Stomach (tissue), 9 donors: ENCODE measurements around the gene TBCD. TPM values are rescaled to one million over a fixed set of nuclear protein-coding genes. Genes with fewer than 3 reads are reported as not detected.

ENCODE experiments used
- DNase-seq, 2 donors: peaks; one replicate each; pipeline versions ENCODE4 v3.0.0 to v3.0.0-alpha.2; 2013 to 2019
- H3K27ac ChIP-seq, 5 donors: fragments of 200-600 bp in 4 of 5; sonication (generic) in 4 of 5; one replicate each; pipeline ENCODE4 v1.5.1; 2013 to 2019; ENCODE audit warnings: mild to moderate bottlenecking in 1 of 5, moderate library complexity in 1 of 5
- H3K27me3 ChIP-seq, 3 donors: fragments of 200-600 bp; sonication (generic); one replicate each; pipeline ENCODE4 v1.5.1; 2017 to 2019; ENCODE audit warnings: mixed run types in 1 of 3
- H3K36me3 ChIP-seq, 4 donors: fragments of 200-600 bp; sonication (generic); 1 replicate in 3 of 4; 2 replicates in 1 of 4; pipeline ENCODE4 v1.5.1; 2016 to 2019
- H3K4me1 ChIP-seq, 4 donors: fragments of 200-600 bp; sonication (generic); one replicate each; pipeline ENCODE4 v1.5.1; 2016 to 2019
- H3K4me3 ChIP-seq, 4 donors: fragments of 200-600 bp; sonication (generic) in 3 of 4; one replicate each; pipeline ENCODE4 v1.5.1; 2016 to 2019; ENCODE audit warnings: mild to moderate bottlenecking in 1 of 4
- H3K9me3 ChIP-seq, 4 donors: fragments of 200-600 bp; sonication (generic); one replicate each; pipeline ENCODE4 v1.5.1; 2016 to 2019
- EP300 ChIP-seq: sonication (generic); formaldehyde crosslinking; IDR thresholded peaks from one replicate; pipeline ENCODE4 v1.6.1; 2017; ENCODE audit warnings: antibody characterized with exemption
- POLR2A ChIP-seq, 4 donors: fragments of 450-650 bp; IDR thresholded peaks; one replicate each; pipeline ENCODE4 v1.6.1; 2016; ENCODE audit warnings: antibody characterized with exemption in 4 of 4, control low read depth in 2 of 4, mild to moderate bottlenecking in 1 of 4, moderate library complexity in 1 of 4
- POLR2AphosphoS5 ChIP-seq, 3 donors: sonication (generic); formaldehyde crosslinking; IDR thresholded peaks; one replicate each; pipeline ENCODE4 v1.6.1; 2016; ENCODE audit warnings: antibody characterized with exemption in 3 of 3
- WGBS, 5 donors: extraction: QIAGEN DNeasy Blood & Tissue Kit in 3 of 5; methylation state at CpG; one replicate each; pipeline versions ENCODE4 v1.1.5 to v1.1.7; 2013 to 2018; 5-methylcytosine and 5-hydroxymethylcytosine counted together
- intact Hi-C: fragments of 100-400 bp; cut with DNase I; formaldehyde crosslinking; loops from one replicate; pipeline ENCODE4 v1.15.1; 2023; ENCODE audit warnings: low total_unique reads
- polyA plus RNA-seq, 3 donors: library from polyadenylated mRNA; stranded (reverse); fragments of 200-250 nt; gene quantifications; one replicate each; pipeline ENCODE4 v1.2.3, GENCODE V29; 2013
- total RNA-seq, 5 donors: library from RNA; depleted of rRNA; stranded (reverse); fragments of >200 nt; gene quantifications; one replicate each; pipeline versions ENCODE4 v1.1.0 to v1.2.3, GENCODE V29; 2014 to 2016
- TF ChIP-seq, protein P1 (sequence below), 7 experiments: fragments of 450-650 bp in 4 of 7; fragments of 200-600 bp in 3 of 7; sonication (generic) in 3 of 7; IDR thresholded peaks; one replicate each; pipeline ENCODE4 v1.5.1; 2016 to 2019; ENCODE audit warnings: antibody characterized with exemption in 7 of 7, control low read depth in 2 of 7, mild to moderate bottlenecking in 1 of 7
- donor health status: healthy with polysubstance abuse.
- donor health status: Bipolar disorder and iron deficiency.
- donor health status: healthy.

The TBCD gene
- total and polyA plus RNA-seq, 8 donors = 51.2 to 155 (median 101) TPM

DNA sequence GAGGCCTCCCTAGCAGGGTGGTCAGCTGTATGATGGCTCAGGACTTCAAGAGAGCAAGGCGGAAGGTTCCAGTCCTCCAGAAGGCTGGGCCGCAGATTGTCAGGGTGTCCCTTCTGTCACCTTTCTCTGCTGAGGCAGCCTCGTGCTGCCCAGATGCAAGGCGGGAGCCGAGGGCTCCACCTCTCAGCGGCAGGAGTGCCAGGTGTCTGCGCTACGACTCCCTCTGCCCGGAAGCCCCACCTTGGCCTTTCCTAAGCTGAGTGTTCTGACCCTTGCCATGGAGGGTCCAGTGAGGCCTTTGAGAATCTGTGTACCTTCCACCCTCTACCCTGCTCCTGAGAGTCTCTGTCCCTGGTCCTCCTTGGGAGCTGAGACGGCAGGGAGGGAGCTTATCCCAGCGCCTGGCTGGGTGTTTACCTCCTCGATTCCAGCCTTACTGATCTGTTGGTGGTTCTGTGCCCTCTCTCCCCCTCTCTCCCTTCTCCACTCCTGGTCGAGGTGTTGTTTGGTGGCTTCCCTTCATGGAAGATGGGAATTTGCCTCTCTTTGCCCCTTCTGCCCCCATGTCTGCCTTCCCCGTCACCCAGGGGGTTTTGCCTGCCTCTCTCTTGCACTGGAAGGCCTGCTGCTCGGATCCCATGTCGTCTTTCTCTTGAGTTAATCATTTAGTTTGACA lies 90.2 kb downstream of the TBCD start:
- H3K4me3 ChIP-seq = no peak overlapping the region
- DNase-seq = no peak
- no peaks in the 10 kb centered on the region for H3K4me1 ChIP-seq
- H3K36me3 ChIP-seq = peaks cover 0 to 7% (median 0%) of the 10 kb centered on the region in 4 donors
- intact Hi-C loops = no loop called here
- TF ChIP-seq POLR2A (IDR thresholded peaks at IDR 0.05) (no peak), EP300 (no peak)
- TF ChIP-seq, protein P1, sequence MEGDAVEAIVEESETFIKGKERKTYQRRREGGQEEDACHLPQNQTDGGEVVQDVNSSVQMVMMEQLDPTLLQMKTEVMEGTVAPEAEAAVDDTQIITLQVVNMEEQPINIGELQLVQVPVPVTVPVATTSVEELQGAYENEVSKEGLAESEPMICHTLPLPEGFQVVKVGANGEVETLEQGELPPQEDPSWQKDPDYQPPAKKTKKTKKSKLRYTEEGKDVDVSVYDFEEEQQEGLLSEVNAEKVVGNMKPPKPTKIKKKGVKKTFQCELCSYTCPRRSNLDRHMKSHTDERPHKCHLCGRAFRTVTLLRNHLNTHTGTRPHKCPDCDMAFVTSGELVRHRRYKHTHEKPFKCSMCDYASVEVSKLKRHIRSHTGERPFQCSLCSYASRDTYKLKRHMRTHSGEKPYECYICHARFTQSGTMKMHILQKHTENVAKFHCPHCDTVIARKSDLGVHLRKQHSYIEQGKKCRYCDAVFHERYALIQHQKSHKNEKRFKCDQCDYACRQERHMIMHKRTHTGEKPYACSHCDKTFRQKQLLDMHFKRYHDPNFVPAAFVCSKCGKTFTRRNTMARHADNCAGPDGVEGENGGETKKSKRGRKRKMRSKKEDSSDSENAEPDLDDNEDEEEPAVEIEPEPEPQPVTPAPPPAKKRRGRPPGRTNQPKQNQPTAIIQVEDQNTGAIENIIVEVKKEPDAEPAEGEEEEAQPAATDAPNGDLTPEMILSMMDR (IDR thresholded peaks at IDR 0.05) = no peak
- H3K27me3 ChIP-seq = no peaks in the 10 kb centered on the region
- no peak overlapping the region for H3K27ac ChIP-seq
- 84 to 92% (median 87%) methylated on average over 16 of the region's 16 CpGs for WGBS, 5 donors
- H3K9me3 ChIP-seq = no peaks in the 10 kb centered on the region

DNA sequence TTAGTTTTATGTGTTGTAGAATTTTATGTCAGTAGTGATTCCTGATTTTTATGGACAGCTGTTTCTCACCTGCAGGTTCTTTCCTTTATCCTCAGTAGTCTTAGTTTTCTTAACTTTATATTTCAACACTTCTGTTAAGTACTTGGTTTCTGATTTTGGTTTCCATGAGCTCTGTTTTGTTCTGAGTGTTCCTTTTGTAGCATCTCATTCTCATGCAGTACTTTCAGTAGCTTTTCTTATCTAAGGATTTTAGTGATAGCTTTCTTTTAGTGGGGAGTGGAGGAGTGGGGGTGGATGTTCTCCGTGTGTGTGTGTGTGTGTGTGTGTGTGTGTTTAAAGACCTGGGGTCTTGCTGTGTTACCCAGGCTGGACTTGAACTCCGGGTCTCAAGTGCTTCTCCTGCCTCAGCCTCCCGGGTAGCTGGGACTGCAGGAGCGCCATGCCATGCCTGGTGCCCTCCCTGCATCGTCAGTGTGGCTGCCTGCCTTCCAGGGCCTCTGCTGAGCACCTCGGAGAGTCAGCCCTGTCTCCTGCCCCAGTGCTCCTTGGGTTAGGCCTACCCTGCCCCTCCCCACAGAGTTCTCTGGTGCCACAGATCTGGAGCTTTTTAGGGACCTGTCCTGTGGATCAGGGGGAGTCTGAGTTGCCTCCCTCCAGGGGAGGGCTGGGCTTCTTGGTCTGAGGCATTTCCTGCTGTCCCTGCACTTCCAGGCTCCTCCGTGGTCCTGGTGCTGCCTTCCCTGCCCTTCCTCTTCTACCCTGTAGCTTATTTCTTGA lies 92.2 kb downstream of the TBCD start:
- TF ChIP-seq POLR2A (IDR thresholded peaks at IDR 0.05) (no peak), EP300 (no peak), POLR2AphosphoS5 (IDR thresholded peaks at IDR 0.05) (no peak)
- TF ChIP-seq, protein P1 (IDR thresholded peaks at IDR 0.05) = no peak
- Histone ChIP-seq H3K9me3 (no peaks in the 10 kb centered on the region), H3K4me1 (peaks cover 0 to 5% (median 2%) of the 10 kb centered on the region in 4 donors), H3K27me3 (no peaks in the 10 kb centered on the region), H3K4me3 (no peak overlapping the region), H3K36me3 (peaks cover 0 to 7% (median 0%) of the 10 kb centered on the region in 4 donors), H3K27ac (peak overlapping the region in 2 of 5 donors; percentile 14 to 33)
- intact Hi-C loops = no loop called here
- 56 to 73% (median 66%) methylated on average over 5 to 7 of the region's 7 CpGs for WGBS, 5 donors
- DNase-seq = no peak

DNA sequence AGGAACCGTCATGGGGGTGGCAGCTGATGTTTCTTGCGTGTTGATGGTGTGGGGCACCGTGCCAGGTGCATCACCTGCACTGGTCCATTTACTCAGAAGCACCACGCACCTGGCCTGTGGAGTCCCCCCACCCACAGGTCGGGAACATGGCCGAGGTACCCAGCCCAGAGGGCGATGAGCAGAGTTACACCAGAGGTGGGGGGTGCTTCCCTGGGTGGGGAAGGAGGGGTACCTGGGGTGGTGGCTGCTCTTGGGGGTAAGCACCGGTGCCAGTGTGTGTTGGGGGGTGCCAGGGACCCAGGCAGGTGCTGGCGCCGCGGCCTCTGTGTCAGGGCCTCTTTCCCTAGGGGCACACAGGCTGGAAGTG lies 92.9 kb downstream of the TBCD start:
- no peak for TF ChIP-seq POLR2A (IDR thresholded peaks at IDR 0.05)
- TF ChIP-seq, protein P1 (IDR thresholded peaks at IDR 0.05) = no peak
- no peak for TF ChIP-seq POLR2AphosphoS5 (IDR thresholded peaks at IDR 0.05)
- no peak for TF ChIP-seq EP300
- no peak for DNase-seq
- no peaks in the 10 kb centered on the region for H3K27me3 ChIP-seq
- peak overlapping the region in 1 of 4 donors; percentile 21 for H3K4me3 ChIP-seq
- H3K27ac ChIP-seq = peak overlapping the region in 4 of 5 donors; percentile 14 to 42 (median 36)
- intact Hi-C loops = no loop called here
- peaks cover 0 to 7% (median 0%) of the 10 kb centered on the region in 4 donors for H3K36me3 ChIP-seq
- H3K9me3 ChIP-seq = no peaks in the 10 kb centered on the region
- 78 to 88% (median 81%) methylated on average over 8 to 11 of the region's 11 CpGs for WGBS, 5 donors
- H3K4me1 ChIP-seq = peaks cover 0 to 12% (median 4%) of the 10 kb centered on the region in 4 donors

DNA sequence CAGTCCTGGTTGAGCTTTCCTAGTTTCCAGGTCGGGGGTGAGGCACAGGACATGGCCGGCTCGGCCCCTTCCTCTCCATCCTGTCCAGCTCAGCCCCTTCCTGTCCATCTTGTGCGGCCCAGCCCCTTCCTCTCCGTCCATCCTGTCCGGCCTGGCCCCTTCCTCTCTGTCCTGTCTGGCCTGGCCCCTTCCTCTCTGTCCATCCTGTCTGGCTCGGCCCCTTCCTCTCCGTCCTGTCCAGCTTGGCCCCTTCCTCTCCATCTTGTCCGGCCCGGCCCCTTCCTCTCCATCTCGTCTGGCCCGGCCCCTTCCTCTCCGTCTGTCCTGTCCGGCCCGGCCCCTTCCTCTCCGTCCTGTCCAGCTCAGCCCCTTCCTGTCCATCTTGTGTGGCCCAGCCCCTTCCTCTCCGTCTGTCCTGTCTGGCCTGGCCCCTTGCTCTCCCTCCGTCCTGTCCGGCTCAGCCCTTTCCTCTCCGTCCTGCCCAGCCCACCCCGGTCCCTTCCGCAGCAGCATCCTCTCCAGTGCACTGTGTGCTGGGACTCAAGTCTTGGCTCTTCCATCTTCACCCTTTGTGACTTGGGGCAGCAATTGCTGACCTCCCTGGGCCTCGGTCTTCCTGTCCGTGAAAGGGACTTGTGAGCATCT lies 93.4 kb downstream of the TBCD start:
- peak overlapping the region in 3 of 4 donors; percentile 12 to 31 (median 21) for H3K4me3 ChIP-seq
- intact Hi-C loops = no loop called here
- peak in 1 of 2 donors; percentile 73 for DNase-seq

More for the DNA sequence above, 93.4 kb downstream of the TBCD start:
- TF ChIP-seq EP300 (no peak), POLR2AphosphoS5 (IDR thresholded peaks at IDR 0.05) (no peak)
- peaks cover 0 to 7% (median 0%) of the 10 kb centered on the region in 4 donors for H3K36me3 ChIP-seq
- 70 to 83% (median 79%) methylated on average over 23 to 24 of the region's 24 CpGs for WGBS, 5 donors
- H3K9me3 ChIP-seq = no peaks in the 10 kb centered on the region
- H3K27me3 ChIP-seq = no peaks in the 10 kb centered on the region
- peak overlapping the region in 4 of 5 donors; percentile 14 to 53 (median 40) for H3K27ac ChIP-seq
- H3K4me1 ChIP-seq = peaks cover 0 to 12% (median 4%) of the 10 kb centered on the region in 4 donors
